Smooth muscle cell (in vitro differentiated cells): ENCODE data around the gene KTN1. TPM values are rescaled to one million over a fixed set of nuclear protein-coding genes. Genes with fewer than 3 reads are reported as not detected.

Experiments used
- DNase-seq: peaks from one replicate; lab custom pipeline; 2025; ENCODE audit not compliant: unreplicated experiment; lab: John Stamatoyannopoulos, UW
- H2AFZ ChIP-seq: fragments of 200-600 bp; sonication (generic); 2 replicates; pipeline ENCODE4 v1.6.0; 2016; ENCODE audit warnings: antibody characterized with exemption, low read depth, mild to moderate bottlenecking
- H3F3A ChIP-seq: fragments of 200-600 bp; sonication (generic); 2 replicates; pipeline ENCODE4 v1.6.0; 2017; ENCODE audit warnings: antibody characterized with exemption, low read depth
- H3K27ac ChIP-seq: fragments of 200-600 bp; sonication (generic); 2 replicates; pipeline ENCODE4 v1.5.1; 2016; ENCODE audit warnings: low read depth, mild to moderate bottlenecking
- H3K27me3 ChIP-seq: fragments of 200-600 bp; sonication (generic); 2 replicates; pipeline ENCODE4 v1.6.1; 2016; ENCODE audit warnings: low read depth, mild to moderate bottlenecking
- H3K36me3 ChIP-seq: fragments of 200-600 bp; sonication (generic); 2 replicates; pipeline ENCODE4 v1.5.1; 2016; ENCODE audit warnings: low read depth
- H3K4me1 ChIP-seq: fragments of 200-600 bp; sonication (generic); 2 replicates; pipeline ENCODE4 v1.5.1; 2016; ENCODE audit warnings: low read depth
- H3K4me2 ChIP-seq: fragments of 200-600 bp; sonication (generic); 2 replicates; pipeline ENCODE4 v1.6.0; 2016; ENCODE audit warnings: mild to moderate bottlenecking
- H3K4me3 ChIP-seq: fragments of 200-600 bp; sonication (generic); 2 replicates; pipeline ENCODE4 v1.5.1; 2016; ENCODE audit warnings: mild to moderate bottlenecking
- H3K79me2 ChIP-seq: fragments of 200-600 bp; sonication (generic); 2 replicates; pipeline ENCODE4 v1.6.0; 2016; ENCODE audit warnings: low read depth, mild to moderate bottlenecking
- H3K9ac ChIP-seq: fragments of 200-600 bp; sonication (generic); 2 replicates; pipeline ENCODE4 v1.6.0; 2016; ENCODE audit warnings: low read depth
- H3K9me3 ChIP-seq: fragments of 200-600 bp; sonication (generic); replicated peaks from 2 replicates; pipeline ENCODE4 v1.5.1; 2016; ENCODE audit warnings: low read depth
- H4K20me1 ChIP-seq: fragments of 200-600 bp; sonication (generic); 2 replicates; pipeline ENCODE4 v1.6.0; 2016; ENCODE audit warnings: low read depth
- WGBS: methylation state at CpG from one replicate; pipeline ENCODE4 v1.1.7; 2016; ENCODE audit warnings: low lambda C conversion rate; 5-methylcytosine and 5-hydroxymethylcytosine counted together
- polyA plus RNA-seq: library from polyadenylated mRNA; unstranded; fragments of >200 nt; fragmentation: Nextera tagmentation; extraction: Ambion mirVana; gene quantifications from 2 replicates; pipeline ENCODE4 v1.2.1, GENCODE V29; 2016
- total RNA-seq: library from RNA; depleted of rRNA; stranded (reverse); fragments of >200 nt; gene quantifications from 2 replicates; pipeline ENCODE4 v1.2.3, GENCODE V29; 2014
- TF ChIP-seq, protein P1 (sequence below): fragments of 200-600 bp; sonication (generic); IDR thresholded peaks from 2 replicates; pipeline ENCODE4 v1.5.1; 2017; ENCODE audit warnings: borderline replicate concordance, mild to moderate bottlenecking, antibody characterized with exemption; ENCODE audit not compliant: insufficient read depth, poor library complexity, severe bottlenecking

KTN1 gene
- total and polyA plus RNA-seq, 2 experiments from 2014 or later = 84.8 to 119 TPM

DNA sequence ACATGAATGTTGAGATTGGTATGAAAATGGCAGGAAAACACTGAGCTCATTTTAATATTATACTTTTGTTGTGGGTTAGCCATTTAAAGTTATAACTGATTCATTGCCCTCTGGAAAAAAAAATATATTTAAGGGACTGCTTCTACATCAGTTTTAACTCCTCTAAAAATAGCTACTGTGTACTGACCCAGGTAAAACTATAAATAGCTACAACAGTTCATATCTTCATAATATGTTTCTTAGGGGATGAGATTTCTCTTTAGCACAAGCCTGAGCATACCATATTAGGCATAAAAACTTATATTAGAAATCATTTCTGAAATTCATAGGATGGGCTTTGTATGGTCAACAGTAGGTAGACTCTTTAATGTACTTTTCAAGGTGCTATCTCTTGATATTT is 81.0 kb downstream of the KTN1 start:
- Histone ChIP-seq H4K20me1 (peaks cover 19% of the 10 kb centered on the region), H3K9me3 (no peaks in the 10 kb centered on the region), H3F3A (no peaks in the 10 kb centered on the region), H3K9ac (no peak overlapping the region), H3K79me2 (peaks cover 3% of the 10 kb centered on the region), H3K27ac (no peak overlapping the region), H3K4me3 (no peak overlapping the region), H3K4me2 (no peak overlapping the region), H3K27me3 (no peaks in the 10 kb centered on the region), H2AFZ (no peak overlapping the region), H3K4me1 (no peaks in the 10 kb centered on the region), H3K36me3 (peaks cover 24% of the 10 kb centered on the region)
- no peak for DNase-seq
- TF ChIP-seq, protein P1, sequence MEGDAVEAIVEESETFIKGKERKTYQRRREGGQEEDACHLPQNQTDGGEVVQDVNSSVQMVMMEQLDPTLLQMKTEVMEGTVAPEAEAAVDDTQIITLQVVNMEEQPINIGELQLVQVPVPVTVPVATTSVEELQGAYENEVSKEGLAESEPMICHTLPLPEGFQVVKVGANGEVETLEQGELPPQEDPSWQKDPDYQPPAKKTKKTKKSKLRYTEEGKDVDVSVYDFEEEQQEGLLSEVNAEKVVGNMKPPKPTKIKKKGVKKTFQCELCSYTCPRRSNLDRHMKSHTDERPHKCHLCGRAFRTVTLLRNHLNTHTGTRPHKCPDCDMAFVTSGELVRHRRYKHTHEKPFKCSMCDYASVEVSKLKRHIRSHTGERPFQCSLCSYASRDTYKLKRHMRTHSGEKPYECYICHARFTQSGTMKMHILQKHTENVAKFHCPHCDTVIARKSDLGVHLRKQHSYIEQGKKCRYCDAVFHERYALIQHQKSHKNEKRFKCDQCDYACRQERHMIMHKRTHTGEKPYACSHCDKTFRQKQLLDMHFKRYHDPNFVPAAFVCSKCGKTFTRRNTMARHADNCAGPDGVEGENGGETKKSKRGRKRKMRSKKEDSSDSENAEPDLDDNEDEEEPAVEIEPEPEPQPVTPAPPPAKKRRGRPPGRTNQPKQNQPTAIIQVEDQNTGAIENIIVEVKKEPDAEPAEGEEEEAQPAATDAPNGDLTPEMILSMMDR = no peak

DNA sequence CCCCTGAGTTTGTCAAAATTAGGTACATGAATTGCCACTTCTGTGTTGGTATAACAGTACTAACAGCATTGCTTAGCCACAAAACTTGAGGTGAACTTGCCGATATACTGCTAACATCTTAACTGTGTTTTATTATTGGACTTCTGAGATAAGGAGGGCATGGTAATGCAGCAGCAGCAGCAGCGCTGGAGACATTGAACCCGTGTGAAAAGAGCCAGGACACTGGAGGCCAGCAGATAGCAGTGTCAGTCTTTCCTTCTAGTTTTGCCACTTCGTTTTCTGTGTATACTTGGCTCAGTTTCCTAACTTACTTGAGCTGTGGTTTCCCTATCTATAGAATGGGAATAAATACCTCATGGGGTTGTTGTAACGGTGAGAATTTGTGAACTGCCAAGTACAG is 82.7 kb downstream of the KTN1 start:
- no peaks in the 10 kb centered on the region for H3F3A ChIP-seq
- H3K4me3 ChIP-seq = no peak overlapping the region
- H3K36me3 ChIP-seq = peaks cover 22% of the 10 kb centered on the region
- no peaks in the 10 kb centered on the region for H3K4me1 ChIP-seq
- H3K79me2 ChIP-seq = peaks cover 9% of the 10 kb centered on the region
- no peaks in the 10 kb centered on the region for H3K9me3 ChIP-seq
- no peak overlapping the region for H3K4me2 ChIP-seq
- H2AFZ ChIP-seq = no peak overlapping the region
- H4K20me1 ChIP-seq = peaks cover 28% of the 10 kb centered on the region
- no peak overlapping the region for H3K9ac ChIP-seq
- H3K27ac ChIP-seq = no peak overlapping the region
- no peaks in the 10 kb centered on the region for H3K27me3 ChIP-seq
- DNase-seq = no peak
- TF ChIP-seq, protein P1 = no peak
- WGBS = 74% methylated on average over 5 of the region's 5 CpGs

DNA sequence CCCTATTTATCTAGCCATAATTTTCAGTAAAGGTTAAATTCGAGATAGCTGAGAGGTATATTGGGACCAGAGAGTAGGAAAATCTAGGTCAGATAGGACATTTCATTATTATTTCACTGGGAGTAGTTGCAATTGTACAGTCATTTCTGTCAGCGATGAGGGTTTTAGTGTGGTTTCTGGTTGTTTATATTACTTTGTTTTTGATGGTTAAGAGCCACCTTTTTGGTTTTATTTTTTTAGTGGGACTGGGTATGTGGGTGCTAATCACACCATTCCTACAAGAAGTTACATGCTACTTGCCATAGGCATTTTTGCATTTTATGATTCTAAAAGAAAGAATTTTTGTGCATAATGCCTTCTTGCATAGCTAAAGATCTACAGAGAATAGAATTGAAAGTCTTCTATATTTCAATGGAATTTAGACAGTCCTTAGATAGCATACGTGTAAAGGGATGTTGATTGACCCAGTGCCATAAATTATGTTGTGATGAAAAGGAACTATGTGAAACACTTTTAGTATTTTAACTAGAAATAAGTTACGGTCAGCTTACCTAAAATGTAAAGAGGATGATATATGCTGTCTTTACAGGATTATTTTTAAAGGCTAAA is 85.2 kb downstream of the KTN1 start:
- Histone ChIP-seq H3K36me3 (peaks cover 15% of the 10 kb centered on the region), H3K79me2 (peaks cover 9% of the 10 kb centered on the region), H3K27me3 (no peaks in the 10 kb centered on the region), H3K4me3 (no peak overlapping the region), H3K4me2 (no peak overlapping the region), H3F3A (no peaks in the 10 kb centered on the region), H2AFZ (no peak overlapping the region), H3K4me1 (no peaks in the 10 kb centered on the region), H3K9ac (no peak overlapping the region), H3K9me3 (no peaks in the 10 kb centered on the region), H3K27ac (no peak overlapping the region), H4K20me1 (peaks cover 28% of the 10 kb centered on the region)
- WGBS = 83% methylated on average over 4 of the region's 4 CpGs
- TF ChIP-seq, protein P1 = no peak
- DNase-seq = no peak

DNA sequence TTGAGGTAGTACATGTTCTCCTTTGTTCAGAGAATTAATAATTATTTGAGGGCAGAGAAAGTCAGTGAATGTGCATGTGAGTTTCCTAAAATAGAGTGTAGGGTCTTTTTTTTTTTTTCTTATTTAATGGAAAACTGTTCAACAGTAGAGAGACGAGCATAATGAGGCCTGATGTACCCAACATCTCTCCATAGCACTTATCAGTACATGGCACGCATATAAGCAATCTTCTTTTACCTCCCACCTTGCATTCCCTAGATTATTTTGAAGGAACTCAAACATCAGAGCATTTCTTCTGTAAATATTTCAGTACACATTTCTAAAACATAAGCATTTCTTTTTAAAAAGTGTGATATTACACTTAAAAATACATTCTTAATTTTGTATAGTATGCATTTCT is 87.8 kb downstream of the KTN1 start:
- H3K79me2 ChIP-seq = peaks cover 9% of the 10 kb centered on the region
- H3K4me1 ChIP-seq = no peaks in the 10 kb centered on the region
- no peak overlapping the region for H3K27ac ChIP-seq
- peaks cover 28% of the 10 kb centered on the region for H4K20me1 ChIP-seq
- TF ChIP-seq, protein P1 = no peak
- H2AFZ ChIP-seq = no peak overlapping the region
- H3F3A ChIP-seq = no peaks in the 10 kb centered on the region
- no peak overlapping the region for H3K4me3 ChIP-seq
- H3K4me2 ChIP-seq = no peak overlapping the region
- no peak overlapping the region for H3K9ac ChIP-seq
- no peaks in the 10 kb centered on the region for H3K27me3 ChIP-seq
- peaks cover 28% of the 10 kb centered on the region for H3K36me3 ChIP-seq
- no peak for DNase-seq
- 98% methylated on average over 2 of the region's 2 CpGs for WGBS
- no peaks in the 10 kb centered on the region for H3K9me3 ChIP-seq
